Measurements from ENCODE around the gene CSTPP1. TPM values are rescaled to one million over a fixed set of nuclear protein-coding genes. Genes with fewer than 3 reads are reported as not detected.
"Not testable (repeated sequence)": the region's sequence is repeated elsewhere in the genome, so short reads cannot be mapped to it uniquely, and the experiment has no call there.

CSTPP1 gene
- total and polyA plus RNA-seq, 2 of the 4 experiments (the other 2 are of a cell fraction), result 22.0 to 35.7 TPM

DNA sequence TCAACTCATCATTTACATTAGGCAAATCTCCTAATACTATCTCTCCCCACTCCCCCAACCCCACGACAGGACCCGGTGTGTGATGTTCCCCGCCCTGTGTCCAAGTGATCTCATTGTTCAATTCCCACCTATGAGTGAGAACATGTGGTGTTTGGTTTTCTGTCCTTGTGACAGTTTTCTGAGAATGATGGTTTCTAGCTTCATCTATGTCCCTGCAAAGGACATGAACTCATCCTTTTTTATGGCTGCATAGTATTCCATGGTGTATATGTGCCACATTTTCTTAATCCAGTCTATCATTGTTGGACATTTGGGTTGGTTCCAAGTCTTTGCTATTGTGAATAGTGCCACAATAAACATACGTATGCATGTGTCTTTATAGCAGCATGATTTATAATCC lies 176.4 kb downstream of the CSTPP1 start:
- in situ Hi-C loops (cut with MboI; ENCODE audit: low sequenced_read_pairs); CTCF ChIA-PET: not testable (repeated sequence)

DNA sequence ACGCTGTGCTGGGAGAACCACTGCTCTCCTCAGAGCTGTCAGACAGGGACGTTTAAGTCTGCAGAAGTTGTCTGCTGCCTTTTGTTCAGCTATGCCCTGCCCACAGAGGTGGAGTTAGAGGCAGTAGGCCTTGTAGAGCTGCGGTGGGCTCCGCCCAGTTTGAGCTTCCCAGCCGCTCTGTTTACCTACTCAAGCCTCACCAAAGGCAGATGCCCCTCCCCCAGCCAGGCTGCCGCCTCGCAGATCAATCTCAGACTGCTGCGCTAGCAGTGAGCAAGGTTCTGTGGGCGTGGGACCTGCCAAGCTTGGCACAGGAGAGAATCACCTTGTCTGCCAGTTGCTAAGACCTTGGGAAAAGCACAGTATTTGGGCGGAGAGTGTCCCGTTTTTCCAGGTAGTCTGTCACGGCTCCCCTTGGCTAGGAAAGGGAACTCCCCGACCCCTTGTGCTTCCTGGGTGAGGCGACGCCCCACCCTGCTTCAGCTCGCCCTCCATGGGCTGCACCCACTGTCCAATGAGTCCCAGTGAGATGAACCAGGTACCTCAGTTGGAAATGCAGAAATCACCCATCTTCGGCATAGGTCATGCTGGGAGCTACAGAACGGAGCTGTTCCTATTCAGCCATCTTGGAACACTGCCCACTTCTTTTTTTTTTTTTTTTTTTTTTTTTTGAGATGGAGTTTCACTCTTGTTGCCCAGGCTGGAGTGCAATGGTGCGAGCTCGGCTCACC lies 182.6 kb downstream of the CSTPP1 start:
- ATAC-seq (ENCODE audit: low read depth); H3K4me3 ChIP-seq (ENCODE audit: insufficient read depth, low read depth, low read length); in situ Hi-C loops (cut with MboI; ENCODE audit: low sequenced_read_pairs): not testable (repeated sequence)

More for the DNA sequence above, 176.4 kb downstream of the CSTPP1 start:
- H3K14ac ChIP-seq (replicated peaks; ENCODE audit: low read depth, low read length); H3K27ac ChIP-seq (ENCODE audit: insufficient read depth, low read length); DNase-seq; H3K9me3 ChIP-seq (ENCODE audit: control insufficient read depth, insufficient read depth, low read length); H2AFZ ChIP-seq (replicated peaks; ENCODE audit: low read length, poor library complexity); H4K20me1 ChIP-seq (ENCODE audit: insufficient read depth, low read length); H3K56ac ChIP-seq (ENCODE audit: extremely low read depth, insufficient read depth, low read length); H3K27me3 ChIP-seq (ENCODE audit: control insufficient read depth, insufficient read depth, low read length); H3K4me1 ChIP-seq (ENCODE audit: control insufficient read depth, insufficient read depth, low read length); H3K9me1 ChIP-seq (ENCODE audit: insufficient read depth, low read length); H4K91ac ChIP-seq (ENCODE audit: insufficient read depth, low read depth, low read length); dilution Hi-C loops (cut with HindIII; ENCODE audit: low sequenced_read_pairs, unreplicated experiment); H2AK9ac ChIP-seq (replicated peaks; ENCODE audit: low read depth, low read length, poor library complexity); H3K4me2 ChIP-seq (ENCODE audit: low read depth, low read length); H2BK20ac ChIP-seq (ENCODE audit: low read depth, low read length); BruUV-seq (replicated peaks); intact Hi-C loops (cut with micrococcal nuclease); H3K36me3 ChIP-seq (ENCODE audit: control insufficient read depth, insufficient read depth, low read length); H3K79me1 ChIP-seq (ENCODE audit: low read depth in 1 of 2, low read length in 2 of 2); H3K9ac ChIP-seq (ENCODE audit: low read depth, low read length); H2BK15ac ChIP-seq (ENCODE audit: low read depth, low read length); H4K8ac ChIP-seq (ENCODE audit: low read depth in 2 of 2, low read length in 2 of 2); H2BK120ac ChIP-seq (ENCODE audit: low read depth, low read length); ATAC-seq (ENCODE audit: low read depth); H3K4ac ChIP-seq (ENCODE audit: low read depth, low read length); H3K23ac ChIP-seq (ENCODE audit: low read depth, low read length); POLR2A ChIA-PET (ENCODE audit: unreplicated experiment); H2BK5ac ChIP-seq (ENCODE audit: low read depth, low read length, poor library complexity, severe bottlenecking); H2AK5ac ChIP-seq (ENCODE audit: low read depth, low read length); H4K5ac ChIP-seq (ENCODE audit: low read depth, low read length); H3K18ac ChIP-seq (ENCODE audit: low read depth, low read length); H3K4me3 ChIP-seq (ENCODE audit: insufficient read depth, low read depth, low read length): not testable (repeated sequence)
- no CpG with 5 or more reads among the region's 4 CpGs for WGBS, 2 experiments (ENCODE audit: extremely low coverage in 2 of 2, insufficient read length in 1 of 2)

More for the DNA sequence above, 182.6 kb downstream of the CSTPP1 start:
- H3K4me1 ChIP-seq (ENCODE audit: control insufficient read depth, insufficient read depth, low read length); H4K8ac ChIP-seq (ENCODE audit: low read depth in 2 of 2, low read length in 2 of 2); H3K27ac ChIP-seq (ENCODE audit: insufficient read depth, low read length); POLR2A ChIA-PET (ENCODE audit: unreplicated experiment); H3K4me2 ChIP-seq (ENCODE audit: low read depth, low read length); H2BK5ac ChIP-seq (ENCODE audit: low read depth, low read length, poor library complexity, severe bottlenecking); H3K9me3 ChIP-seq (ENCODE audit: control insufficient read depth, insufficient read depth, low read length); H3K56ac ChIP-seq (ENCODE audit: extremely low read depth, insufficient read depth, low read length); H3K27me3 ChIP-seq (ENCODE audit: control insufficient read depth, insufficient read depth, low read length); H3K18ac ChIP-seq (ENCODE audit: low read depth, low read length); H3K36me3 ChIP-seq (ENCODE audit: control insufficient read depth, insufficient read depth, low read length); H3K14ac ChIP-seq (replicated peaks; ENCODE audit: low read depth, low read length); H2BK120ac ChIP-seq (ENCODE audit: low read depth, low read length); H2BK15ac ChIP-seq (ENCODE audit: low read depth, low read length); DNase-seq; H3K9me1 ChIP-seq (ENCODE audit: insufficient read depth, low read length); H3K4ac ChIP-seq (ENCODE audit: low read depth, low read length); H2BK20ac ChIP-seq (ENCODE audit: low read depth, low read length); H3K79me1 ChIP-seq (ENCODE audit: low read depth in 1 of 2, low read length in 2 of 2); H4K91ac ChIP-seq (ENCODE audit: insufficient read depth, low read depth, low read length); H3K23ac ChIP-seq (ENCODE audit: low read depth, low read length); intact Hi-C loops (cut with micrococcal nuclease); H2AK5ac ChIP-seq (ENCODE audit: low read depth, low read length); H2AK9ac ChIP-seq (replicated peaks; ENCODE audit: low read depth, low read length, poor library complexity); H4K5ac ChIP-seq (ENCODE audit: low read depth, low read length); H3K9ac ChIP-seq (ENCODE audit: low read depth, low read length); CTCF ChIA-PET; H2AFZ ChIP-seq (replicated peaks; ENCODE audit: low read length, poor library complexity); dilution Hi-C loops (cut with HindIII; ENCODE audit: low sequenced_read_pairs, unreplicated experiment); BruUV-seq (replicated peaks); H4K20me1 ChIP-seq (ENCODE audit: insufficient read depth, low read length): not testable (repeated sequence)
- WGBS, 2 experiments (ENCODE audit: extremely low coverage in 2 of 2, insufficient read length in 1 of 2), result 92% methylated on average over 6 of the region's 20 CpGs; no CpG with 5 or more reads in 1 of the 2 experiments
